ENCODE measurements around the gene FYN. TPM values are rescaled to one million over a fixed set of nuclear protein-coding genes. Genes with fewer than 3 reads are reported as not detected.

Gene FYN
- total RNA-seq, 1 experiment from 2014 or later = 18.5 TPM

DNA sequence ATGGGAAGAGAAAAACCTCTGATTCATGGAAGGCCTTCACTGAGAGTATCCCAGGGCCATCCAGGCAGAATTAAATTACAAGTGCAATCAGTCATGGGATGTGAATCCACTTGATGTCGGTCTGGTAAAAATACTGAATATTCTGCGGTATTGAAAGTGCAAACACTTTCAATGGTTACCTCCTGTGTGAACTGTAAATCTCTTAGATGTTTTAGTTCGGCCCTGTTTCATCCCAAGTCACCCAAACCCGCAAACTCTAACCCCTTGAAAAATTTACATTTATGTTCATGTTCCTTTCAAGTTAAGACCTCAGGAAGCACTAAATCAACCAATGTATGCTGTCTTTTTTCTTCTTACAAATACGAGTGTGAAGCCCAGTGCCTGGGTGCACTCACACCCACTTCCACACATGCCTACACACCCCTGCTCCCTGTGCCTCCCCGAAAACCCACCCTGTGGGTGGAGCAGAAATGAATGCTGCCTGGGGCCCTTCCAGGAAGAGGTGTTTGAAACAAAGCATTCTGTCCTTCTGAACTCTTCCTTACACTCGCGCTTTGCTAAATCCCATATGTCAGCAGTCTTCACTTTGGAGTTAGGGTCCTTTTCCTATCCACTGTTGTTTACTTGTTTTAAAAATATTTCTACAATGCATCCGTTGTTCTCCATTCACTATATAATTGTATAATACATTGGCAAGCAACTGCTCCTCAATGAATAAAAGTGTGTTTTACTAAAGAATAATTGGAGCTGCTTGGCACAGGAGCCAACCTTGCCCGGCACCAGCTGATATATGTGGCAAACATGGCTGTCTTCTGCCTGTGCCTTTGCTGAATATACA is 62.7 kb downstream of the FYN start:
- Histone ChIP-seq H3K36me3 (ENCODE audit: control insufficient read depth in 1 of 2, insufficient read depth in 2 of 2, low read length in 2 of 2) (no peaks in the 10 kb centered on the region), H2AFZ (ENCODE audit: low read depth, low read length, poor library complexity, severe bottlenecking) (no peak overlapping the region), H3K4me2 (ENCODE audit: low read length) (no peak overlapping the region), H3K9ac (ENCODE audit: low read length) (no peak overlapping the region), H3K27ac (ENCODE audit: low read depth, low read length) (no peak overlapping the region), H4K20me1 (ENCODE audit: insufficient read depth) (no peaks in the 10 kb centered on the region), H3K4me1 (ENCODE audit: control insufficient read depth in 1 of 2, insufficient read depth in 2 of 2, low read length in 2 of 2) (peaks cover 4 to 26% of the 10 kb centered on the region in 2 experiments; a peak in 3 of 4 replicates), H3K9me3 (ENCODE audit: control insufficient read depth in 1 of 2, insufficient read depth in 1 of 2, low read depth in 1 of 2, low read length in 2 of 2) (no peaks in the 10 kb centered on the region), H3K79me2 (ENCODE audit: insufficient read depth, low read length) (no peaks in the 10 kb centered on the region), H3K4me3 (replicated peaks in 1 of 2; ENCODE audit: low read depth in 1 of 2, low read length in 2 of 2) (no peak overlapping the region), H3K9me2 (ENCODE audit: insufficient read depth) (no peaks in the 10 kb centered on the region), H3K27me3 (ENCODE audit: insufficient read depth, low read length) (no peaks in the 10 kb centered on the region)
- TF ChIP-seq POLR2AphosphoS5 (IDR thresholded peaks at IDR 0.05; ENCODE audit: low read depth, low read length) = no peak
- no peak for TF ChIP-seq RAD21 (IDR thresholded peaks at IDR 0.05; ENCODE audit: low read depth)
- TF ChIP-seq YY1 (IDR thresholded peaks at IDR 0.05; ENCODE audit: extremely low read depth, insufficient replicate concordance, low read depth, low read length) = no peak
- TF ChIP-seq POLR2A (IDR thresholded peaks at IDR 0.05; ENCODE audit: borderline replicate concordance, extremely low read depth, insufficient read depth, insufficient read length) = no peak
- TF ChIP-seq JUND (IDR thresholded peaks at IDR 0.05) = no peak
- TF ChIP-seq SRF (IDR thresholded peaks at IDR 0.05; ENCODE audit: low read depth) = no peak
- TF ChIP-seq FOSL1 (IDR thresholded peaks at IDR 0.05; ENCODE audit: low read depth) = no peak
- TF ChIP-seq EZH2phosphoT487 (IDR thresholded peaks at IDR 0.05; ENCODE audit: borderline replicate concordance) = no peak
- TF ChIP-seq ATF3 (IDR thresholded peaks at IDR 0.05) = no peak
- ChIA-PET POLR2A (no interaction called here), RAD21 (ENCODE audit: low non-redundant PET in 1 of 2, low total read pairs in 2 of 2, uncharacterized antibody in 2 of 2, unreplicated experiment in 2 of 2) (no interaction called here), CTCF (no interaction called here)
- ATAC-seq (no peak), DNase-seq (ENCODE audit: low read depth, low spot score) (no peak)
- no TSS peak for BruUV-seq (replicated peaks)
- intact Hi-C loops (cut with micrococcal nuclease) = no loop called here

DNA sequence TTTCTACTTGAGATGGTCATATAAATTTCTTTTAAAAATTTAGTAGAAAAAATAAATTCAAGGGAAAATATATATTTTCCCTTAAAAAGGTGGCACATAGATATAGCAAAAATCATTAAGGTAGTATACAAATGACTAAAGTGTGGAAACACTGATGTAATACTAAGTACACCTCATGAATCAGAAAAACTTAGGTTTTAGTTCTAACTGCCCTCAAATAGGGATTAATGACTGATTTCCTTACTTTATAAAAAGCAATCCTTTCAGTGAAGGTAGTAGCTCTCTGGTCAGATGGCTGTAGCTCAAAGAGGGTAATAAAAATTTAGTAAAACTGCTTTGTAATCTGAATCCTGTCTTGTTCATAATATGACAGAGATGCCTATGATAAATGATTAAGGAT is 63.5 kb downstream of the FYN start:
- no peak overlapping the region for H3K4me2 ChIP-seq (ENCODE audit: low read length)
- H3K79me2 ChIP-seq (ENCODE audit: insufficient read depth, low read length) = no peaks in the 10 kb centered on the region
- no peak overlapping the region for H3K27ac ChIP-seq (ENCODE audit: low read depth, low read length)
- RAD21 ChIA-PET (ENCODE audit: low non-redundant PET in 1 of 2, low total read pairs in 2 of 2, uncharacterized antibody in 2 of 2, unreplicated experiment in 2 of 2) = no interaction called here
- H3K27me3 ChIP-seq (ENCODE audit: insufficient read depth, low read length) = no peaks in the 10 kb centered on the region
- H4K20me1 ChIP-seq (ENCODE audit: insufficient read depth) = no peaks in the 10 kb centered on the region
- no peaks in the 10 kb centered on the region for H3K36me3 ChIP-seq (ENCODE audit: control insufficient read depth in 1 of 2, insufficient read depth in 2 of 2, low read length in 2 of 2)
- BruUV-seq (replicated peaks) = no TSS peak
- H3K4me1 ChIP-seq (ENCODE audit: control insufficient read depth in 1 of 2, insufficient read depth in 2 of 2, low read length in 2 of 2) = peaks cover 6 to 30% of the 10 kb centered on the region in 2 experiments; a peak in 3 of 4 replicates
- H3K9me2 ChIP-seq (ENCODE audit: insufficient read depth) = no peaks in the 10 kb centered on the region
- no peak for ATAC-seq
- no peak for TF ChIP-seq POLR2AphosphoS5 (IDR thresholded peaks at IDR 0.05; ENCODE audit: low read depth, low read length)
- no peak for TF ChIP-seq TCF7L2 (IDR thresholded peaks at IDR 0.05; ENCODE audit: borderline replicate concordance, extremely low read depth, insufficient read depth, insufficient read length)
- no peak for TF ChIP-seq MAX (IDR thresholded peaks at IDR 0.05)
- no peaks in the 10 kb centered on the region for H3K9me3 ChIP-seq (ENCODE audit: control insufficient read depth in 1 of 2, insufficient read depth in 1 of 2, low read depth in 1 of 2, low read length in 2 of 2)
- CTCF ChIA-PET = no interaction called here
- H2AFZ ChIP-seq (ENCODE audit: low read depth, low read length, poor library complexity, severe bottlenecking) = no peak overlapping the region
- no peak overlapping the region for H3K4me3 ChIP-seq (replicated peaks in 1 of 2; ENCODE audit: low read depth in 1 of 2, low read length in 2 of 2)
- H3K9ac ChIP-seq (ENCODE audit: low read length) = no peak overlapping the region
- intact Hi-C loops (cut with micrococcal nuclease) = no loop called here
- no peak for DNase-seq (ENCODE audit: low read depth, low spot score)
- POLR2A ChIA-PET = no interaction called here
